Stimulated activated CD4-positive, alpha-beta T cell treated with anti-CD3 and anti-CD28 coated beads, TNF-alpha, amount 100 ng/mL, for 48 hours (primary cell): ENCODE measurements around the gene OR1I1.
"Not testable (repeated sequence)": the region's sequence is repeated elsewhere in the genome, so short reads cannot be mapped to it uniquely, and the experiment has no call there.

Experiments
- DNase-seq, 3 donors: peaks; one replicate each; pipeline ENCODE4 v3.0.0-alpha.2; 2020; ENCODE audit warnings: low read depth in 3 of 3

OR1I1 gene, protein sequence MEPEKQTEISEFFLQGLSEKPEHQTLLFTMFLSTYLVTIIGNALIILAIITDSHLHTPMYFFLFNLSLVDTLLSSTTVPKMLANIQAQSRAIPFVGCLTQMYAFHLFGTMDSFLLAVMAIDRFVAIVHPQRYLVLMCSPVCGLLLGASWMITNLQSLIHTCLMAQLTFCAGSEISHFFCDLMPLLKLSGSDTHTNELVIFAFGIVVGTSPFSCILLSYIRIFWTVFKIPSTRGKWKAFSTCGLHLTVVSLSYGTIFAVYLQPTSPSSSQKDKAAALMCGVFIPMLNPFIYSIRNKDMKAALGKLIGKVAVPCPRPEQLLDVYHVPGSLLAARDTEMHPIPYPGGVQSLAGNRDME

DNA sequence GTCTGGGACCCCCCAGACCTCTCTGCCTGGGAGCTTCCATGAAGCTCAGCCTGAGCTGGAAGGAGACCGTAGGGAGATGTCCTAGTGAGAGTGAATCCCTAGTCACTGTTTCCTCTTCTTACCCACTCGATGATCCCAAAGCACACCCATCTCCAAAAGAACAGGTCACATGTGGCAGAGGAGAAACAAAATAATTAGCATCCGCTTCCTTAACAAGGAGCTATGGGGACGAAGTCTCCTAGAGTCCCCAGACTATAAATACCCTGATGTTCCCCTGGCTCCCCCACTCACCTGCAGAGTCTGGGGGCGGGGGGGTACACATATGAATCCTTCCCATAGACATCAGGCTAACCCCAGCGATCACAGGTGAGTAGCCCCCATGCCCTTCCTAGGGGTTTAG is at the start of gene OR1I1:
OR1I1 (plus strand) TSS at position 301 of the 400 bp plus-strand sequence. CDS start 4,855 bp downstream, outside the sequence.
- no peak for DNase-seq

DNA sequence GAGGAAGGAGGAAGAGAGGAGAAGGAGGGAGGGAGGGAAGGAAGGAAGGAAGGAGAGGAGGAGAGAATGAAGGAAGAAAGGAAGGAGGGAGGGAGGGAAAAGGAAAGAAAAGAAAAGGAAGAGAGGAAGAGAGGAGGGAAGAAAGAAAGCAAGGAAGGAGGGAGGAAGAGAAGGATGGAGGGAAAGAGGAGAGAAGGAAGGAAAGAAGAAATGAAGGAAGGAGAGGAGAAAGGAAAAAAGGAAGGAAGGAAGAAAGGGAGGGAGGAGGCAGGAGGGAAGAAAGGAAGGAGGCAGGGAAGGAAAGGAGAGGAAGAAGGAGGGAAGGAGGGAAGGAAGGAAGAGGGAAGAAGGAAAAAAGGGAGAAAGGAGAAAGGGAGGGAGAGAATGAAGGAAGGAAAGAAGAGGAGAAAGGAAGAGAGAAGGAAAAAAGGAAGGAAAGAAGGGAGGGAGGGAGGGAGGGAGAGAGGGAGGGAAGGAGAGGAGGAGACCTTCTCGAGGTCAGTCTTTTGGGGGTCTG is 46.2 kb upstream of the OR1I1 start:
- DNase-seq, result no peak

DNA sequence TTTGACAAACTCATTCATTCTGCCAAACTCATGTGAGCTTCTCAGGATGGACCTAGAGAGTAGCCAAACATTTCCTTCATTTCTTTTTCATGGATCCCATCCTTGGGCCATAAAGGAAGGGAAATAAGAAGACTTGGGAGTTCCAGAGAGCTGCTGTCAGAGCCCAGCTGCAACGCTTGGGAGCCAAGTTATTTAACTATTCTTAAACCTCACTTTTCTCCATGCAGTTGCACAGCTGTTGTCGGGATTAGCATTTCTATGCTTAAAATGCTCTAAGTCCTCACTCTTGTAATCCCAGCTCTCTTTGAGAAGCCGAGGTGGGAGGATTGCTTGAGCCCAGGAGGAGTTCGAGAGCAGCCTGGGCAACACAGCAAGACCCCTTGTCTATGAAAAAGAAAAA is 44.4 kb upstream of the OR1I1 start:
- no peak for DNase-seq

DNA sequence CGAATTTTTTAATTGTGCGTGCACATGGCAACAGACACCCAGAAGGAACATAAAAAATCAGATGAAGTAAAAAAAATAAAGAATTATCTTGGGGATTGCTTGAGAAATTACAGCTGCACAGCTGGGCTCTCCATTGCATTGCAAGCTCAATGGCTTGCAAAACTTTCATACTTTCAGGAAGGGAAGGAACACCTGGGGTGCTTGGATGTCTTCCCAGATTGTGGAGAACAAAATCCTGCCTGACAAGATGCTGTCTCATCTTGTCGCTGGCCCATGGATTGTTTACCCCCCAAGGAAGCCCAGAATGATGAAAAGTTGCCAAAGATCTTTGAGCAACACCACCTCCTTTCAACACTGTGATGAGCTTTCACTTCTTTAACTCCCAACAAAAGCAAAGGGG is 43.7 kb upstream of the OR1I1 start:
- DNase-seq, result no peak

DNA sequence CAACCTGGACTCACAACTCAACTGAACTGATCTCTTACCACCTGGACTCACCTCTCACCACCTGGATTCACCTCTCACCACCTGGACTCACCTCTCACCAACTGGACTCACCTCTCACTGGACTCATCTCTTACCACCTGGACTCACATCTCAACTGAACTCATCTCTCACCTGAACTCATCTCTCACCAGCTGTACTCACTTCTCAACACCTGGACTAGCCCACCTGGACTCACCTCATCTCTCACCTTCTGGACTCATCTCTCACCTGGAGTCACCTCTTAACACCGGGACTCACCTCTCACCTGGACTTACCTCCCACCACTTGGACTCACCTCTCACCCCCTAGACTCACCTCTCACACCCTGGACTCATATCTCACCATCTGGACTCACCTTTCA is 40.0 kb upstream of the OR1I1 start:
- no peak for DNase-seq

DNA sequence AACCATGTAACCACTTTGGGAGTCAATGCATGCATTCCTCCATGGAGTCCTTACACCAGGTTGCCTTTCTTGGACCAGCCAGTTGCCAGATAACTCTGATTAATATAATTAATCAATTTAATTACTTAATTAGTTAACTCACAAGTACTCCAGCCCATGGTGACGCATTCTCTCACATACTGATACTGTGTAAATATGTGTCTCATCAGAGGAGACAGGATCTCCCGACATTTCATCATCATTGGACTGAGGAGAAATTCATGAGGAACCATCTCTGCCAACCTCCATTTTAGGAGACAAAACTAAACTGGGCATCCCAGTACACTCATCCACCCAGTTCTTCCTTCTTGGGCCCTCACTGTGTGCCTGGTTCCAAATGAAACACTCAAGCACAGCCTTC is 39.2 kb upstream of the OR1I1 start:
- DNase-seq, result no peak

DNA sequence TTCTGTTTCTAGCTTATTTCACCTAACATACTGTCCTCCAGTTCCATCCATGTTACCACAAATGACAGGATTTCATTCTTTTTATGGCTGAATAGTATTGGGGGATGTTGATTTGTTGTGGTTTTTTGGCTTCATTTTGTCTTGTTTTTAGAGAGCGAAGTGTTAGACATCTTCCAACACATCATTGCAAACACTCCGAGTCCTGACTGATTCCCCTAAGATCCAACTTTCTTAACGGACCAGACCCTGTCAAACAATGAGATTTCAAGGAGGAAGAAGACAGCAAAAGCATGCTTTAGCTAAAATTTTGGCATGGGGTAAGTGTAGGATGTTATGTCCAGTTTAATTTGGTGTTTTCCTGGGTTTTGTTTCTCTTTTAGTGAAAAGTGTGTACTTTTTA is 36.5 kb upstream of the OR1I1 start:
- DNase-seq, result no peak

DNA sequence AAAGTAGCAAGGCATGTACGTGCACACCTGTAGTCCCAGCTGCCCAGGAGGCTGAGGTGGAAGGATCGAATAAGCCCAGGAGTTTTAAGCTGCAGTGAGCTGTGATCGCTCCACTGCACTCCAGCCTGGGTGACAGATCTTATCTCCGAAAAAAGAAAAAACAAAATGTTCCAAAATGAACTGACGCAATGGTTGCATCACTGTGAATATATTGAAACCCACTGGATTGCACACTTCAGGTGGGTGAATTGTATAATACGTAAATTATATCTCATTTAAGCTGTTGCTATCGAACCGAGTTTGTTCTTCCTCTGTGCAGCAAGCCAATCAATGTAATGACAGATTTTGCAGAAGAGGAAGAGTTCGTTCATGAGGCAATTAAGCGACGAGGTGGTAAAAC is 34.3 kb upstream of the OR1I1 start:
- DNase-seq, result no peak

DNA sequence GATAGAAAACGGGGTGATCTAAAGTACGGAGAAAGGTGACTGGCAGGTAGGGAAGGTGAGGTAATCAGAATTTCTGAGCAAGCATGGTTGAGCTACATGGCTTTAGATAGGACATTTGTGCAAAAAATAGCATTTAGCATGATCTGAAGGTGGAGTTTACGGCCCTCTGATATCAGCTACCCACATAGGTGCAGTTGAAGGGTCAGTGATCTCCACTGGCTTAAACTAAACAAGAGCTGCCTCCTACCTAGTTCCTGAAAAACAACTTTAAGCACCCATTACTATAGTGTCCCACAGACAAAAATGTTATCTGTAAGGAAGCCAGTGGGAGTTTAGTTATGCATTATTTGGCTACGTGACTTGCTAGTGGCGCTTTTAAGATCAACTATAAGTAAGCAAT is 33.9 kb upstream of the OR1I1 start:
- DNase-seq, result no peak

DNA sequence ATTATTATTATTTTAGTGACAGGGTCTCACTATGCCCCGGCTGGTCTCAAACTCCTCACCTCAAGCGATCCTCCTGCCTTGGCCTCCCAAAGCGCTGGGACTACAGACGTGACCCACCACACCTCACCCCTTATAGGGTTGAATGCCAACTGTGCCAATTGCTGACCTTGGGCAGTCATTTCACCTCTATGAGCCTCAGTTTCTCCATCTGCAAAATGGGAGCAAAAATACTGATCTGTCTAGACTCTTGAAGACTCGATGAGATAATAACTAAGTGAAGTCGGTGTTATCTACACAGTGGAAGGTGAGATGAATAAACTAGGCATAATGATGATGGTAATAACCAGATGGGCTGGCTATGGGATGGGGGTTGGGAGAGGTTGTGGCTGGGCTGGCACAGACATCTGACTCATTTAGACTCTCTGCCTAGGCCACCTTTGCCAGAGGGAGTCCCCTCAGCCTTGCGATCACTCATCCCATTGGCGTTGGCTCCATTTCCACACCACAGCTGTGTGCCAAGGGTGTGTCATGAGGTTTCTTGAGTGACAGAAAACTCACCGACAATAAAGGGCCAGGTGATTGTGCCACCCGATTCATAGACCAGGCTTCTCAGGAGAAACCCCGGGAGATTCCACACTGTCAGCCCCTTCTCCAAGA is 33.0 kb upstream of the OR1I1 start, which contains the start of gene CASP14:
CASP14 (plus strand) TSS at position 596 of the 657 bp plus-strand sequence. CDS start 2,772 bp downstream, outside the sequence.
- no peak for DNase-seq

DNA sequence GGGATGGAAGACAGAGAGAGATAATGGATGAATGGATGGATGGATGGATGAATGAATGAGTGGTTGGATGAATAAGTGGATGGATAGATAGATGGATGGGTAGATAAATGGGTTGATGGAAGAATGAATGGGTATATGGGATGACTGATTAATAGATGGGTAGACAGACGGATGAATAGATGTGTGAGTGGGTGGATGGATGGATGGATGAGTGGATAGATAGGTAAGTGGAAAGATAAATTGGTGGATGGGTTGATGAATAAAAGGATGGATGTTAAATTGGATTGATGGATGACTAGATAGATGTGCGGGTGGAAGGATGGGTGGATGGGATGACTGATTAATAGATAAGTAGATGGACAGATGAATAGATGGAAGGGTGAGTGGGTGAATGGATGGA is 31.4 kb upstream of the OR1I1 start:
- DNase-seq, result no peak

DNA sequence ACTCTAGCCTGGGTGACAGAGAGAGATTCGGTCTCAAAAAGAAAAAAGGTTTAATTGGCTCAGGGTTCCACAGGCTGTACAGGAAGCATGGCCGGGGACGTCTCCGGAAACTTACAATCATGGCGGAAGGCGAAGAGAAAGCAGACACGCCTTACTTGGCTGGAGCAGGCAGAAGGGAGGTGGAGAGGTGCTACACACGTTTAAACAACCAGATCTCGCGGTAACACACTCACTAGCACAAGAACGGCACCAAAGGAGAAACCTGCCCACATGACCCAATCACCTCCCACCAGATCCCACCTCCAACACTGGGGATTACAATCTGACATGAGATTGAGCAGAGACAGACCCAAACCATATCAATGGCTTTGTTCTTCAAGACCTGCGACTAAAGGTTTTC is 20.0 kb upstream of the OR1I1 start:
- no peak for DNase-seq

DNA sequence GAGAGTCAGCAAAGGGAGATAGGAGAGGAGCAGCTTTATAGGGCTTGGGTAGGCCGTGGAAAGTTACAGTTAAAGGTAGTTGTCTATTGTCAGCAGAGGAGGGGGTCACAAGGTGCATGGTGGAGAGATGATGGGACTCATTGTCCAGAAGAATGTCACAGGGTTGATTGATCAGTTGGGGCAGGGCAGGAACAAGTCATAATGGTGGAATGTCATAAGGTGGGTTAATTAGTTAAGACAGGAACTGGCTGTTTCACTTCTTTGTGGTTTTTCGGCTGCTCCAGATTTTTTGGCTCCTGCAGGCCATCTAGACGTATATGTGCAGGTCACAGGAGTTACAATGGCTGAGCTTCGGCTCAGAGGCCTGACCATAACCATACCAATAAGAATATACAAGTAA is 11.6 kb upstream of the OR1I1 start:
- not testable (repeated sequence) for DNase-seq

DNA sequence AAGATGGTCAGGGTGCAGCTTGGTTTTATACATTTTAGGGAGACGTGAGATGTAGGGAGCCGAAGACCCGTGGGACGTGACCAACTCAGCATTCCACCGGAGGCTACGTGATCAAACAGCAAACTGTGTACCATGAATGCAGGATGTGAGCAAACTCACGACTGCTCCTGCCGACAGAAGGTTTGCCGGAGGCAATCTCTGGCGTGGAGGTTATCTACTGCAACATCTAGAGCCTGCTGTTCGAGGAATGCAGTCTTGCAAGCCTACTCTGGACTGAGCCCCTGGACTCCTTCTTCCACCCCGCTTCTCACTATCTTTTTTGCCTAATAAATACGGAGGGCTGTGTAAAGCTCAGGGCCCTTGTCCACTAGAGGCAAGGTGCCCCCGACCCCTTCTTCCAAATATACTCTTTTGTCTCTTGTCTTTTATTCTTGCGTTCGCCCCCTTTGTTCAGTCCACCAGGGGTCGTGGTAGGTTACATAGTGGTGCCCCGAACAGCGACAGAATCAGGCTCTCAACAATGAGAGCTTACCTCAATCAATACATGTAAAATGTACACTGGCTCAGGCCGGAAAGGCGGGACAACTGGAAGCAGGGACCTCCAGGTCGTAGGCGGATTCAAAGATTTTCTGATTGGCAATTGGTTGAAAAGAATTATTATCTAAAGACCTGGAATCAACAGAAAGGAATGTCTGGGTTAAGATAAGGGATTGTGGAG is 8.9 kb upstream of the OR1I1 start:
- no peak for DNase-seq

DNA sequence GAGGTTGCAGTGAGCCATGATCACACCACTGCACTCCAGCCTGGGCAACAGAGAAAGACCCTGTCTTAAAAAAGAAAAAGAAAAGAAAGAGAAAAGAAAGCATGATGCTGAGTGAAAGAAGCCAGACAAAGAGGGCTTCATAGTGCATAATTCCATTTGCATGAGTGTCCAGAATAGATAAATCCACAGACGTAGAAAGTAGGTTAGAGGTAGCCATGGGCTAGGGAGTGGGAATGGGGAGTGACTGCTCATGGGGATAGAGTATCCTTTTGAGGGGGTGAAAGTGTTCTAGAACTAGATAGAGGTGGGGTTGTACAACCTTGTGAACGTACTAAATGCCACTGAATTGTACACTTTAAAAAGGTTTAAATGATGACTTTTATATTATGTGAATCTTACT is 7.6 kb upstream of the OR1I1 start:
- no peak for DNase-seq

DNA sequence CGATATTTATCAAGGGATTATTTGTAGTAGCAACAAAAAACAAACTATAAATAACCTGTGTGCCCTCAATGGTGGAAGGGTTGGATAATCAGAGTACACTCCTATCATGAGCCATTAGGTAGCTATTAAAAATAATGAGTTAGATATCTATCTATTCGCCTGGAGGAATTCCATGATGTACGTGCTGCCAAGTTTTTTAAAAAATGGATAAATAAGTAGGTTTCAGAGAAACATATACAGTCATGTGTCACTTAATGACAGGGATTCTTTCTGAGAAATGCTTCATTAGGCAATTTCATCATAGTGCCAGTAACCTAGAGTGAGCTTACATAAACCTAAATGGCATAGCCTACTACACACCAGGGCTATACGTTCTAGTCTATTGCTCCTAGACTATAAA is 6.2 kb upstream of the OR1I1 start:
- no peak for DNase-seq

DNA sequence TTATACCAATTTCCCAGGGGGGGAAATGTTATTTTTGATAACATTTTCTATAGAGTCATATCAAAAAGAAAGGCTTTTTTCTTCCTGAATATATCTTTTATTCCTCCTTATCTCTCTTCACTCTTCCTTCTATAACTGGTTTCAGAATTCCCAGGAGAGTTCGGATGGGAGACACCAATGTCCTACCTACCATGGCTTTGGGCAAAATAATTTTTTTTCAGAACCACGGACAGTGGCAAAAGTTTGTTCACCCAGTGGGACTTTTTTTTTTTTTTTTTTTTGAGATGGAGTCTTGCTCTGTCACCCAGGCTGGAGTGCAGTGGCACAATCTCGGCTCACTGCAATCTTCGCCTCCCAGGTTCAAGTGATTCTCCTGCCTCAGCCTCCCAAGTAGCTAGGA is 2.0 kb upstream of the OR1I1 start:
- not testable (repeated sequence) for DNase-seq

DNA sequence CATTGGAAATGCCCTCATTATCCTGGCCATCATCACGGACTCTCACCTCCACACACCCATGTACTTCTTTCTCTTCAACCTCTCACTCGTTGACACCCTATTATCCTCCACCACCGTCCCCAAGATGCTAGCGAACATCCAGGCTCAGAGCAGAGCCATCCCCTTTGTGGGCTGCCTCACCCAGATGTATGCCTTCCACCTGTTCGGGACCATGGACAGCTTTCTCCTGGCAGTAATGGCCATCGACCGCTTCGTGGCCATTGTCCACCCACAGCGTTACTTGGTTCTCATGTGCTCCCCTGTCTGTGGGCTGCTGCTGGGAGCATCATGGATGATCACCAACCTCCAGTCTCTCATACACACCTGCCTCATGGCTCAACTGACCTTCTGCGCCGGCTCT is 5.2 kb downstream of the OR1I1 start:
- DNase-seq, result no peak

DNA sequence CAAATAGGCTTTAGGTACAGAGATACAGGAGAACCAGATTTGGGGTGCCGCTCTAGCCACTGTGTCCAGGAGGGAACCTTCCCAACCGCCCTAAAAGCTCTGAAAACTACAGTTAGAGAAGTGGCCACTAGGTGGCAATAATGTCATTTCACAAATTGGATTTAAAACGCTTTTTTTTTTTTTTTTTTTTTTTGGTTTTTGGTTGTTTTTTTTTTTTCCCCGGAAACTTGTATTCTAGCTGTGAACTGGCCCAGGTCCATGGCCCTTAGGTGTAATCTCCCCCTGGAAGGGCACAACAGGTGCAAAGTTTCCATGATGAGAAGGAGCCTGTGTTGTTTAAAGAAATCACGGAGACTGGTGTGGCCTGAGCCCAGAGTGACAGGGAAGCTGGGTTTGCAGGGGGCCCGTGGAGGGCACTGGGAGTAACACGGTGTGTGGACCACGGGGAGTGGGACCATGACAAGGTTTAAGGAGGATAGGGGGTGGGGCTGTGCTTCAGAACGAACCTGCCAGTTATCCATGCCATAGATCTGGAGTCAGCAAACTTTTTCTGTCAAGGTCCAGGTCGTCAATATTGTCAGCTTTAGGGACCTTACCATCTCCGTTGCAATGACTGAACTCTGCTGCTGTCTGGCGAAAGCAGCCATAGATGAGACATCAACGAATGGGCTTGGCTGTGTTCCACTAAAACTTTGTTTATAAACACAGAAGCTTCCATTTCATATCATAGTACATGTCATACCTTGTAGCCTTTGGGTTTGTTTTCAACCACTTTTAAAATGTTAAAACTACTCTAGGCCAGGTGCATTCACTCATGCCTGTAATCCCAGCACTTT is 10.1 kb downstream of the OR1I1 start:
- peak in 2 of 3 donors; percentile 15 to 49 for DNase-seq

DNA sequence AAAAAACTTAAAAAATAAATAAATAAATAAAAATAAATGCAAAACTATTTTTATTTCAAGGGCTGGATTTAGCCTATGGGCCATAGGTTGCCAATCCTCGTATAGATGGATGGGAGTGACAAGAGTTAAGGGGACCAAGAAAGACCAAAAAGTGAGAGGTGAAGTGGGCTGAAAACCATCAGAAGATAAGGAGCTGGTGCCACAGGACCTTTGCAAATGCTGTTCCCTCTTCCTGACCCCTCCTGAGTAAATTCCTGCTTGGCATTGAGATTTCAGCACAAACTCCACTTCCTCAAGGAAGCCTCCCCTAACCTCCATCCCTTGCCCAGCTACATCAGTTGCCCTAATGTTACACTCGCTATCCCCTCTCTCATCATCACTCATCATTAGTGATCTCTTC is 11.0 kb downstream of the OR1I1 start:
- no peak for DNase-seq

DNA sequence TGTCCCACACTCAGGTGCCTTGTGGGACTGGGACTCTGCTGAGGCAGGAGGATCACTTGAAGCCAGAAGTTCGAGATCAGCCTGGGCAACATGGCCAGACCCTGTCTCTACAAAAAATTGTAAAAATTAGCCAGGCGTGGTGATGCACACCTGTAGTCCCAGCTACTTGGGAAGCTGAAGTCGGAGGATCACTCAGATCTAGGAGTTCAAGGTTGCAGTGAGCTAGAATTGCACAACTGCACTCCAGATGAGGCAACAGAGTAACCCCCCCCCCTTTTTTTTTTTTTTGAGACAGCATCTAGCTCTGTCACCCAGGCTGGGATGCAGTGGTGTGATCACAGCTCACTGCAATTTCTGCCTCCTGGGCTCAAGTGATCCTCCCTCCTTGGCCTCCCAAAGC is 14.2 kb downstream of the OR1I1 start:
- DNase-seq, result no peak

DNA sequence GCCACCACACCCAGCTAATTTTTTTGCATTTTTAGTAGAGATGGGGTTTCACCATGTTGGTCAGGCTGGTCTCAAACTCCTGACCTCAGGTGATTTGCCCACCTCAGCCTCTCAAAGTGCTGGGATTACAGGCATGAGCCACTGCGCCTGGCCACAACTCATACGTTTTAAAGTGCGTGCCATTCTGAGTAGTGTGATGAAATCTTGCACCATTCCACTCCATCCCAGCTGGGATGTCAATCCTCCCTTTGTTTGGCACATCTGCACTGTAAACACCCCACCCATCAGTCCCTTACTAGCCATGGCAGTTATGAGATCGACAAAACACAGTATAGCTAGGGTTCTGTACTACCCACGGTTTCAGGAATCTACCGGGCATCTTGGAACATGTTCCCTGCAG is 16.0 kb downstream of the OR1I1 start:
- DNase-seq, result not testable (repeated sequence)
